Hematopoietic multipotent progenitor cell treated with erythropoietin and hydrocortisone succinate and interleukin-3 and kit ligand, for 17 days (in vitro differentiated cells): ENCODE measurements around the gene GALNT11.
"Not testable (repeated sequence)": the region's sequence is repeated elsewhere in the genome, so short reads cannot be mapped to it uniquely, and the experiment has no call there.

ENCODE experiments used
- DNase-seq: peaks from one replicate; pipeline ENCODE4 v3.0.0-alpha.2; 2015; ENCODE audit warnings: low spot score

Gene GALNT11

GRCh38 chr7:152075379-152075778 is 49.9 kb downstream of the GALNT11 start:
- not testable (repeated sequence) for DNase-seq

GRCh38 chr7:152076324-152076821 is 50.9 kb downstream of the GALNT11 start:
- DNase-seq: no peak

GRCh38 chr7:152076940-152077933 is 51.8 kb downstream of the GALNT11 start:
- DNase-seq: no peak

- DNase-seq: no peak
These were observed 52.6 kb downstream of the GALNT11 start for GRCh38 chr7:152078025-152078424.

GRCh38 chr7:152078786-152079185 is 53.3 kb downstream of the GALNT11 start:
- no peak for DNase-seq

GRCh38 chr7:152081088-152081487 is 55.6 kb downstream of the GALNT11 start:
- no peak for DNase-seq

GRCh38 chr7:152082073-152082721 is 56.7 kb downstream of the GALNT11 start:
- DNase-seq: not testable (repeated sequence)

GRCh38 chr7:152085131-152085530 is 59.7 kb downstream of the GALNT11 start:
- DNase-seq: no peak

GRCh38 chr7:152086513-152086912 is 61.0 kb downstream of the GALNT11 start:
- DNase-seq: no peak

GRCh38 chr7:152089183-152089582 is 63.7 kb downstream of the GALNT11 start:
- DNase-seq: no peak

- DNase-seq: no peak
These were observed 65.3 kb downstream of the GALNT11 start for GRCh38 chr7:152090747-152091146.

- DNase-seq: no peak
These were observed 68.2 kb downstream of the GALNT11 start for GRCh38 chr7:152093717-152094116.

- no peak for DNase-seq
These were observed 70.3 kb downstream of the GALNT11 start for GRCh38 chr7:152095771-152096170.

- no peak for DNase-seq
These were observed 71.9 kb downstream of the GALNT11 start for GRCh38 chr7:152097330-152097729.

GRCh38 chr7:152103066-152103465 is 77.6 kb downstream of the GALNT11 start:
- no peak for DNase-seq

GRCh38 chr7:152103691-152104090 is 78.2 kb downstream of the GALNT11 start:
- no peak for DNase-seq

- no peak for DNase-seq
These were observed 79.7 kb downstream of the GALNT11 start for GRCh38 chr7:152105205-152105604.

- no peak for DNase-seq
These were observed 81.5 kb downstream of the GALNT11 start for GRCh38 chr7:152106990-152107389.

GRCh38 chr7:152107945-152108344 is 82.5 kb downstream of the GALNT11 start:
- no peak for DNase-seq

- DNase-seq: no peak
These were observed 82.9 kb downstream of the GALNT11 start for GRCh38 chr7:152108359-152108758.

- DNase-seq: no peak
These were observed 87.4 kb downstream of the GALNT11 start for GRCh38 chr7:152112829-152113228.

- no peak for DNase-seq
These were observed 89.7 kb downstream of the GALNT11 start for GRCh38 chr7:152115021-152115718.
